Inflammatory macrophage treated with lipopolysaccharide for 4 hours (primary cell): ENCODE results near the gene SCARF1.
A peak's percentile ranks its signal among the peaks of the same experiment; 100 is the strongest.
"Not testable (repeated sequence)": the region's sequence is repeated elsewhere in the genome, so short reads cannot be mapped to it uniquely, and the experiment has no call there.

Source experiments
- DNase-seq: peaks from one replicate; pipeline ENCODE4 v3.0.0-alpha.2; 2020

The SCARF1 gene

GRCh38 chr17:1645207-1646171, at the start of gene SCARF1:
Gene SCARF1, minus strand, starts transcription at chr17:1645732. Its CDS starts 35 bp downstream, at chr17:1645697.
- peak; percentile 83 for DNase-seq

GRCh38 chr17:1693339-1693738, 47.8 kb upstream of the SCARF1 start:
- DNase-seq, result no peak

GRCh38 chr17:1690544-1691221, 45.2 kb upstream of the SCARF1 start:
- no peak for DNase-seq

DNA sequence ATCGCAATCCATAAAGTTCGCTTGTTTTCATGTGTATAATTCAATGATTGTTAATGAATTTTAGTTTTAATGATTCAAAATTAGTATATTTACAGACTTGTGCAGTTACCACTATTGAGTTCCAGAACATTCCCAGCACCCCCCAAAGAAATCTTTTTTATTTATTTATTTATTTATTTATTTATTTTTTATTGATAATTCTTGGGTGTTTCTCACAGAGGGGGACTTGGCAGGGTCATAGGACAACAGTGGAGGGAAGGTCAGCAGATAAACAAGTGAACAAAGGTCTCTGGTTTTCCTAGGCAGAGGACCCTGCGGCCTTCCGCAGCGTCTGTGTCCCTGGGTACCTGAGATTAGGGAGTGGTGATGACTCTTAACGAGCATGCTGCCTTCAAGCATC, 42.9 kb upstream of the SCARF1 start:
- DNase-seq, result not testable (repeated sequence)

- DNase-seq, result no peak
Observed at GRCh38 chr17:1686086-1686485, 40.6 kb upstream of the SCARF1 start.

GRCh38 chr17:1684378-1685189, 39.1 kb upstream of the SCARF1 start, which contains the start of gene PRPF8:
Gene PRPF8, minus strand, starts transcription at chr17:1684867. Its CDS starts 296 bp downstream, at chr17:1684571.
- DNase-seq, result peak; percentile 98

DNA sequence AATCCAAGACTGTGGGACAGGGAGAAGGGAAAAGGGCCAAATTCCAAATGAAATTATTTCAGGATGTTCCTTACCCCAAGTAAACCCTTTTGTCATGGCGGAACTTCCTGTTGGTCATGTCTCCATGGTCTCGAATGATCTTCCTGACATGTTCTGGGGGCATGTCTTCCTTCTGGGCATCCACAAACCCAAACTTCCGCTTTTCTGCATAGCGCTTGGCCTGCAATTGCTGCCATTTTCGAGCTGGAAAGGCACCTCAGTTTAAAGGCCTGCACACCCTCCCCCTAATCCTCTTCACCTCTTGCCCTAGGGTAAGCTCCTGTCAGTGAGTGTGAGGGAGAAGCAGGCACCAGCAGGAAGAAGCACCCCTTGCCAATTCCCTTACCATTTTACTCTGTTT, 37.9 kb upstream of the SCARF1 start:
- peak; percentile 41 for DNase-seq

GRCh38 chr17:1676401-1676800, 30.9 kb upstream of the SCARF1 start:
- DNase-seq, result no peak

GRCh38 chr17:1673041-1673785, 27.7 kb upstream of the SCARF1 start:
- DNase-seq, result no peak

- not testable (repeated sequence) for DNase-seq
Observed at GRCh38 chr17:1663934-1664333, 18.4 kb upstream of the SCARF1 start.

DNA sequence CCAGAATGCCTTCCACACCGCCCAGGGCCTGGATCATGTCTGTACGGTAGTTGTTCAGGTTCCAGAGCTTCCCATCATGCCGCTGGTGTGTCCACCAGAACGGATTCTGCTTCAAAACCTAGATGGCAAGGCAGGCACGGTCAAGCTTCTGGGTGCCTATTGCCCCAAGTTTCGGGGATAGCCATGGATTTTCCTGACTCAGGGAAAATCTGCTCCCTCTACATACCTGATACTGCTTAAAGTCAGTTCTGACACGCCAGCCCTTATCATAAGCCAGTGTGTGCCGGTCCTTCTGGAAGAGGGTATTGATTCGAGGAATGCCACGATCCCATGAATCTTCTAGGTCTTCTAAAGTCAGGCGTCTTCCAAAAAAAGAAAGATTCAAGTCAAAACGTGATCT, 15.5 kb upstream of the SCARF1 start:
- DNase-seq, result no peak

GRCh38 chr17:1658100-1658499, 12.6 kb upstream of the SCARF1 start:
- no peak for DNase-seq

DNA sequence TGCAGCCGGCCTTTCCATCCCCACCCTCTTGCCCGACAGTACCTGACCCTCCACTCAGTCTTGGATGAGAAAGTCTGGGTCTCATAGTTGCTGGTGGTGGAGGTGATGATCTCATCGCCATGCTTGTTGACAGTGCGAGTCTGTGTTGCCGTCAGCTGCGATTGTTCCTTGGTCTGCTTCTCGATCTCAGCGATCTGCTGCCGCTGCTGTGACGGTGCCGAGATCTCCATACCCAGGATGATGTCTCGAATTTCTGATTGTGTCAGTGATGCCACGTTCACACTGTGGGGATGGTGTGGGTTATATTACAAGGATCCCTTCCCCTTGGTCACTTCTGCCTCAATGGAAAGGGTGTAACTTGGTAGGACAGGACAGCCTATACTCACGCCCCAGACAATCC, 8.2 kb upstream of the SCARF1 start:
- no peak for DNase-seq

- DNase-seq, result not testable (repeated sequence)
Observed at GRCh38 chr17:1652794-1653193, 7.3 kb upstream of the SCARF1 start.

DNA sequence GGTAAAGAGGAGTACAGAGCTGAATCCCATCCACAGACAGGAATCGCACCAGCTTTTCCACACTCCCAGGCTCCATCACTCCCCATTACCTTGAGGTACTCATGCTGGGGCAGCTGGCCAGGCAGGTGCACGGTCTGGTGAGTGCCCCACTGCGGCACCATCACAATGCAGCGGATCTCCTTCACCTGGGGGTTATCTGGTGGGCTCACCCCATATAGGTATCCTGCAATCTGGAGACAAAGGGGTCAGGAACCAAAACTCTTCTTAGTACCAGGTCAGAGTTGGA, 6.0 kb upstream of the SCARF1 start:
- DNase-seq, result no peak

DNA sequence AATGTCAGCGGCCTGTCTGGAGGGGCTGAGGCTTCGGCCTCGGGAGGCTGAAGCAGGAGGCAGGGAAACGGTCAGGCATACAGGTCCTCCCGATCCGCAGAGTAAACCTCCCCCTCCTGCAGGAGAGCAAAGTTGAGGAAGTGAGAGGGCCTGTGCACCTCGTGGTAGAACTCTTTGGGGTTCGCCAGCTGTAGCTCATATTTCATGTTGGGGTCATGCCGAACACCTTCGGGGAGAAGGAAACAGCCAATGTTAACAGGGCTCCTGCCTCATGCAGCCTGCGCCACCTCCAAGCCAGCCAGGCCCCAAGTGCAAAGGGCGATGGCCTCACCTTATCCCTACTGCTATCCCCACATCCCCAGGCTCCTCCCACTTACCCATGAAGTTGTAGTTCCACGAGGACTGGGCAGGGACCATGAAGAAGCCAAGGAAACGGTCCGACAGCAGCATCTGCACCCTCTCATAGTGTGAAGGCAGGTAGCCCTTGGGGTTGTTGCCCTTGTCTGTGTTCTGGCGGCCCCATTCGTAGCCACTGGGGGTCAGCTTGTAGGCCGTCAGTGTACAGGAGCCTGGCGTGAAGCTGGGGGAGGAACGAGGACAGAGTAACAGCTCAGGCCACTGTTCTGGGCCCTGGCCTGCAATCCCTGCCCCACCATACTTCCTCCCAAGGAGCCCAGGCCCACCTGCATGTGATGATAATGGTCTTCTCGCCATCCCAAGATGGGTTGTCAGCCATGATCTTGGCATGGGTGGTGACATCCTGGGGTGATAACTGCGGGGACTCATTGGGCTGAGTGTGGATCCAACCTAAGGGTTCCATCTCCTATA, 5.4 kb upstream of the SCARF1 start:
- DNase-seq, result no peak

DNA sequence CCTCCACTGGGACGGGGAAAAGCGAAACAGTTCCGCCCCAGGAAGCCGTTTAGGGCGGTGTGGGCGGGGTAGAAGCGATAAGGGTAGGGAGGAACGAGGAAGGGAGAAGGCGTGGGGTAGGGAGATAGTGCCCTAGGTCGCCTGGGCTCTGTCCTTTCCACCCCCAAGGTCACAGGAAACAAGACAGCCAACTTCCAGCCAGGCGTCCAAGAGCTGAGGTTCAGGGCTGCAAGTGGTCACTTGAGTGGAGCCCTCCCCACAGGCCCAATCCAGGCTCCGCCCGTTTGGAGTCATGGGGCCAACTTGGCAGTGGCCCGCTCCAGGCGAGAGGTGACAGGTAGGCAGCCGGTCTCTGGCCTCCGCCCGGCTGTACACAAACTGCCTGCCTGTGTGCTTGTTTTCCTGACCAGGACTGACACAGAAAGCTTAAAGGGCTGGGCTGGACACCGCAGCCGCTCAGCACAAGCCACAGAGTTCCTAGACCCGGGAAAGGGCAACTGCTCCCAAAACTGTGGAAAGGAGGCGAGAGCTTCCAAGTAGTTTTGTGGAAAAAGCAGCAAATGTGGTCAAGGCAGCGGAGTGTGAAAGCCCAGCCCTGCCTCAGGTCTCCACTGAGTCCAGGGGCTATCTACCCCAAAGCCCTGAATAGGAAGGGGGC, 4.4 kb upstream of the SCARF1 start, which contains the start of gene RILP:
RILP (minus strand) TSS at position 23 of the 658 bp plus-strand sequence. CDS start 62 bp downstream, outside the sequence.
- DNase-seq, result peak; percentile 77

- peak; percentile 97 for DNase-seq
Observed at GRCh38 chr17:1648963-1649843, 3.7 kb upstream of the SCARF1 start.

- DNase-seq, result peak; percentile 38
Observed at GRCh38 chr17:1648173-1648962, 2.8 kb upstream of the SCARF1 start.
